Activated B cell treated with CpG ODN at 0.5 μM for 24 hours (primary cell): Measurements from ENCODE around the gene LRRC47. TPM values are rescaled to one million over a fixed set of nuclear protein-coding genes. Genes with fewer than 3 reads are reported as not detected.

Experiments used
- ATAC-seq: fragments of 200-7000 bp; cut with Tn5 transposase; one replicate; pipeline ENCODE4 v1.10.0; 2021; ENCODE audit warnings: low read depth, mild to moderate bottlenecking, moderate library complexity
- CTCF ChIA-PET: fragments of 350-600 bp; sonication (Branson Sonifier 250); formaldehyde crosslinking; loops from one replicate; lab custom pipeline; 2021; ENCODE audit warnings: antibody characterized with exemption; lab: Charles Lee
- POLR2A ChIA-PET: fragments of 350-600 bp; sonication (Branson Sonifier 250); formaldehyde crosslinking; loops from one replicate; lab custom pipeline; 2021; ENCODE audit warnings: antibody characterized with exemption; lab: Charles Lee
- DNase-seq: peaks from one replicate; pipeline ENCODE4 v3.0.0; 2022
- H3K27ac Mint-ChIP-seq: one replicate; pipeline ENCODE4 v1.8.0; 2020; ENCODE audit warnings: mixed read lengths
- H3K27me3 Mint-ChIP-seq: one replicate; pipeline ENCODE4 v1.8.0; 2021; ENCODE audit warnings: mixed read lengths
- H3K36me3 Mint-ChIP-seq: one replicate; pipeline ENCODE4 v1.8.0; 2021; ENCODE audit warnings: low read depth, mixed read lengths
- H3K4me1 Mint-ChIP-seq: one replicate; pipeline ENCODE4 v1.8.0; 2021; ENCODE audit warnings: mixed read lengths
- H3K4me3 Mint-ChIP-seq: one replicate; pipeline ENCODE4 v1.8.0; 2020; ENCODE audit warnings: mild to moderate bottlenecking, mixed read lengths
- H3K9me3 Mint-ChIP-seq: one replicate; pipeline ENCODE4 v1.8.0; 2020; ENCODE audit warnings: mixed read lengths
- CTCF ChIP-seq: fragments of 200-600 bp; IDR thresholded peaks from one replicate; pipeline ENCODE4 v1.8.0; 2022; ENCODE audit warnings: antibody characterized with exemption, mild to moderate bottlenecking
- intact Hi-C: fragments of 100-400 bp; cut with micrococcal nuclease; formaldehyde crosslinking; loops from one replicate; pipeline ENCODE4 v1.15.1; 2024
- total RNA-seq: library from RNA; stranded (reverse); gene quantifications from 2 replicates; pipeline ENCODE4 v1.2.3, GENCODE V29; 2022

The LRRC47 gene
- total RNA-seq, 1 donor from 2014 or later: 43.3 TPM

GRCh38 chr1:3763351-3764125 is 32.8 kb downstream of the LRRC47 start:
- ChIA-PET CTCF (no interaction called here), POLR2A (no interaction called here)
- ATAC-seq (no peak), DNase-seq (no peak)
- no peak for TF ChIP-seq CTCF
- intact Hi-C loops: no loop called here
- H3K9me3 Mint-ChIP-seq: no peaks in the 10 kb centered on the region
- no peaks in the 10 kb centered on the region for H3K4me1 Mint-ChIP-seq
- peaks cover 32% of the 10 kb centered on the region for H3K27me3 Mint-ChIP-seq
- H3K36me3 Mint-ChIP-seq: no peaks in the 10 kb centered on the region
- H3K4me3 Mint-ChIP-seq: no peak overlapping the region
- H3K27ac Mint-ChIP-seq: no peak overlapping the region

DNA sequence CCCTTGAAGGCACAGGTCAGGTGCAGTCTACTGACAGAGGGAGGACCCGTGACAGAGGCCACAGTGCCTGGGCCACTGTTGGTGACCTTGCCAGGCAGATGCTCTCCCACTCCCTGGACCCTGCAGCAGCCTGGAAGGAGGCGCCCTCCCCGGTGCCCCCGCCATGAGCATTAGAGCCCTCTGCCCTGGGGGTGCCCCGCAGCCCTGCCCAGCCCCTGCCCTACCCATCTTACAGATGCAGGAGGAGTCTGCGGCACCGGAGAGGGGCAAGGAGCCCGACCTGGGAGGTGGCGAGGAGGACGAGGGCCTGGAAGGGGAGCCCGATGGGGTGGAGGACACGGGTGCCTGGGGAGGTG is 33.4 kb downstream of the LRRC47 start:
- intact Hi-C loops: no loop called here
- Mint-ChIP-seq H3K36me3 (no peaks in the 10 kb centered on the region), H3K4me1 (no peaks in the 10 kb centered on the region), H3K27me3 (peaks cover 34% of the 10 kb centered on the region), H3K4me3 (no peak overlapping the region), H3K9me3 (no peaks in the 10 kb centered on the region), H3K27ac (no peak overlapping the region)
- TF ChIP-seq CTCF: no peak
- ChIA-PET CTCF (no interaction called here), POLR2A (no interaction called here)
- ATAC-seq (no peak), DNase-seq (no peak)

DNA sequence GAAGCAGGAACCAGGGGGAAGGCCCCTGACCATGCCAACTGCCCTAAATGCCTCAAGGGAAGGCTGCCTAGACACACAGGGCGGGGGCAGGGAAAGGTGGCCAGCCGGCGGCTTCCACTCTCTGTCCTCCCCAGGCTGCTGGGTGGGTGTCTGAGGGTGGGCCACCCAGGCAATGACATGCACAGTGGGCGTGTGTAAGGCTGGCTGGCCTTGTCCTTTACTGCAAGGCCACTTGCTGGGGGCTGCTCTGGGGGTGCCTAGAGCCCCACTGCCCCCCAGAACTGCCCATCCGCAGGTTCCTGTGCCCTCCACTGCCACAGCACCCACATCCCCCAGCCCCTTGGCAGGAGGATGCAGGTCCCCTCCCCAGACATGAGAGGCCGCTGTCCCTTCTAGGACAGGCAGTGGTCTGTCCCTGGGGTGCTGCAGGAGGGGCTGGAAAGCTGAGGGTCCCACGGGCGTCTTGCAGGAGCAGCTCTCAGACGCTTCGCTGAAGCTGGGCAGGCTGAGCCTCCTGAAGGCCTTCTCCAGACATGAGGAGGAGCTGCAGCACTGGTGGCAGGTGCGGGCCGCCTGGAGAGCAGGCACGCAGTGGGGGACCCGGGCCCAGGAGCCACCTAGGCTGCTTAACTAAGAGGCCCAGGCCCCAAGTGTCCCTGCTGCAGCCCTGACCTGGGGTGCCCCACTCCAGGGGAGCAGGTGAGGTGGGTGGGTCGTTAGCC is 34.0 kb downstream of the LRRC47 start:
- H3K36me3 Mint-ChIP-seq: no peaks in the 10 kb centered on the region
- POLR2A ChIA-PET: no interaction called here
- no peak overlapping the region for H3K4me3 Mint-ChIP-seq
- intact Hi-C loops: no loop called here
- no peaks in the 10 kb centered on the region for H3K9me3 Mint-ChIP-seq
- no peak for TF ChIP-seq CTCF
- no peaks in the 10 kb centered on the region for H3K4me1 Mint-ChIP-seq
- no peak overlapping the region for H3K27ac Mint-ChIP-seq
- peaks cover 30% of the 10 kb centered on the region for H3K27me3 Mint-ChIP-seq
- CTCF ChIA-PET: no interaction called here
- no peak for ATAC-seq
- no peak for DNase-seq

DNA sequence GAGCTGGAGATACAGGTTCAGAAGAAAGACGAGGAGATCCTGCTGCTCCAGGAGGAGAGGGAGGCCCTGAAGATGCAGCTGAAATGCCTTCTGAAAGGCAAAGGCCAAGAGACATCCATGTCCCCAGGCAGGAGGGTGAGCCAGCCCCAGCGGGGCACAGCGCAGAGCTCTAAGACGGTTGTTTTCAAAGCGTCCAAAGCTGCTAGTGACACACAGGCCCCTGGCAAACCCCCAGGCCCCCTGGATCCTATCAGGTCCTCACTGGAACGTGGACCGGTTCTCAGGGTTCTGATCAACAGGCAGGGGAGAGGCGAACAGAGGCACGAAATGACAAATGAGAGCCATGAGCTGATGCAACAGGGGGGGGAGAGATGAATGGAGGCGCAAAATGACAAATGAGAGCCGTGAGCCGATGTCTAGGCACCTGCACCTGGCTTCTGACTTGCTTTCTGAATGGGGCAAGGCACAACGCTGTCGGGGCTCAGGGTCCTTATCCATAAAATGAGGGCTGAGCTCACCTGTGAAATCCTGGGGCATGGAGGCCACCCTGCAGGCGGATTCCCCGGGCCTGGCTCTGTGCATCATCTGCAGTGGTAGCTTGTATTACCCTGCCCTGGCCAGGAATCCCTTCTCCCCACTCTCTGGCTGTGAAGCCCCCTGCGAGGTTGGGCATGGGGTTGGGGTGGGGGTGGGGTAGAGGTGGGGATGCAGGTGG is 34.8 kb downstream of the LRRC47 start:
- no peaks in the 10 kb centered on the region for H3K4me1 Mint-ChIP-seq
- no peak overlapping the region for H3K27ac Mint-ChIP-seq
- no peak overlapping the region for H3K4me3 Mint-ChIP-seq
- CTCF ChIA-PET: no interaction called here
- H3K36me3 Mint-ChIP-seq: no peaks in the 10 kb centered on the region
- POLR2A ChIA-PET: no interaction called here
- intact Hi-C loops: no loop called here
- TF ChIP-seq CTCF: no peak
- DNase-seq (no peak), ATAC-seq (no peak)
- H3K27me3 Mint-ChIP-seq: peaks cover 32% of the 10 kb centered on the region
- no peaks in the 10 kb centered on the region for H3K9me3 Mint-ChIP-seq

- no peak for ATAC-seq
- Mint-ChIP-seq H3K4me3 (no peak overlapping the region), H3K27ac (no peak overlapping the region), H3K27me3 (peaks cover 32% of the 10 kb centered on the region), H3K4me1 (no peaks in the 10 kb centered on the region), H3K36me3 (no peaks in the 10 kb centered on the region), H3K9me3 (no peaks in the 10 kb centered on the region)
- intact Hi-C loops: no loop called here
- DNase-seq: no peak
- ChIA-PET CTCF (no interaction called here), POLR2A (no interaction called here)
- TF ChIP-seq CTCF: no peak
Observed at GRCh38 chr1:3759796-3760195, 36.5 kb downstream of the LRRC47 start.
